Urothelium cell line (cell line): ENCODE measurements around the gene WDR44.
"Not testable (repeated sequence)": the region's sequence is repeated elsewhere in the genome, so short reads cannot be mapped to it uniquely, and the experiment has no call there.

Experiments
- DNase-seq: peaks from one replicate; pipeline ENCODE4 v3.0.0; 2011; ENCODE audit warnings: low spot score, mixed read lengths
- FAIRE-seq: peaks from 2 replicates; lab custom pipeline; 2011; peaks lifted over from hg19 to GRCh38; lab: Jason Lieb, UNC

Gene WDR44

GRCh38 chrX:118470721-118471347, 124.9 kb downstream of the WDR44 start:
- not testable (repeated sequence) for FAIRE-seq, DNase-seq

GRCh38 chrX:118474586-118474985, 128.7 kb downstream of the WDR44 start:
- FAIRE-seq: no peak
- DNase-seq: no peak

- DNase-seq (no peak), FAIRE-seq (no peak)
Observed at GRCh38 chrX:118475903-118476302, 130.0 kb downstream of the WDR44 start.

GRCh38 chrX:118480172-118480571, 134.3 kb downstream of the WDR44 start:
- no peak for DNase-seq
- no peak for FAIRE-seq

GRCh38 chrX:118482384-118482783, 136.5 kb downstream of the WDR44 start:
- not testable (repeated sequence) for DNase-seq, FAIRE-seq

- FAIRE-seq: no peak
Observed at GRCh38 chrX:118484216-118484903, 138.5 kb downstream of the WDR44 start.

GRCh38 chrX:118486693-118487092, 140.8 kb downstream of the WDR44 start:
- DNase-seq, FAIRE-seq: not testable (repeated sequence)

More at GRCh38 chrX:118484216-118484903, 138.5 kb downstream of the WDR44 start:
- DNase-seq: no peak

GRCh38 chrX:118493016-118493415, 147.1 kb downstream of the WDR44 start:
- no peak for FAIRE-seq
- no peak for DNase-seq

- no peak for DNase-seq
- no peak for FAIRE-seq
Observed at GRCh38 chrX:118493653-118494297, 147.9 kb downstream of the WDR44 start.

- DNase-seq (peak; percentile 55), FAIRE-seq (no peak)
Observed at GRCh38 chrX:118495061-118495921, 149.4 kb downstream of the WDR44 start, which contains the start of gene DOCK11. Gene DOCK11 (plus strand): TSS chrX:118495815. CDS start chrX:118495972, 157 bp downstream.

- DNase-seq: peak; percentile 4
- no peak for FAIRE-seq
Observed at GRCh38 chrX:118495958-118496762, 150.3 kb downstream of the WDR44 start.

GRCh38 chrX:118496763-118497079, 150.8 kb downstream of the WDR44 start:
- no peak for DNase-seq

GRCh38 chrX:118497180-118497818, 151.4 kb downstream of the WDR44 start:
- DNase-seq (no peak), FAIRE-seq (no peak)

More at GRCh38 chrX:118496763-118497079, 150.8 kb downstream of the WDR44 start:
- no peak for FAIRE-seq

- no peak for FAIRE-seq
Observed at GRCh38 chrX:118498351-118498750, 152.4 kb downstream of the WDR44 start.

GRCh38 chrX:118498755-118499154, 152.8 kb downstream of the WDR44 start:
- no peak for FAIRE-seq
- no peak for DNase-seq

More at GRCh38 chrX:118498351-118498750, 152.4 kb downstream of the WDR44 start:
- DNase-seq: no peak

- FAIRE-seq: no peak
- DNase-seq: no peak
Observed at GRCh38 chrX:118499295-118499694, 153.4 kb downstream of the WDR44 start.
